GM12875 (cell line): ENCODE results near the gene RGS19.

Experiments used
- H3K4me3 ChIP-seq: one replicate; pipeline ENCODE4 v1.5.1; 2011; ENCODE audit warnings: low read depth, low read length, control low read depth
- CTCF ChIP-seq: IDR thresholded peaks from 2 replicates; pipeline ENCODE4 v1.5.1; 2011; ENCODE audit warnings: low read depth, mild to moderate bottlenecking, control low read depth, inconsistent platforms, low read length, moderate library complexity, borderline replicate concordance; ENCODE audit not compliant: insufficient read depth

RGS19 gene

GRCh38 chr20:64036346-64037198, 42.7 kb downstream of the RGS19 start:
- no peak for TF ChIP-seq CTCF
- H3K4me3 ChIP-seq, result no peak overlapping the region

GRCh38 chr20:64035933-64036345, 43.4 kb downstream of the RGS19 start, which contains the start of gene C20orf204:
C20orf204 (plus strand) TSS chr20:64036182; CDS start chr20:64036324, 142 bp downstream.
- H3K4me3 ChIP-seq, result no peak within 1 kb of the TSS
- no peak for TF ChIP-seq CTCF

- no peak overlapping the region for H3K4me3 ChIP-seq
- no peak for TF ChIP-seq CTCF
Measured at GRCh38 chr20:64035066-64035932, 44.0 kb downstream of the RGS19 start.

GRCh38 chr20:64033981-64034493, 45.3 kb downstream of the RGS19 start:
- H3K4me3 ChIP-seq, result no peak overlapping the region
- no peak for TF ChIP-seq CTCF

GRCh38 chr20:64032706-64033624, 46.4 kb downstream of the RGS19 start:
- H3K4me3 ChIP-seq, result no peak overlapping the region
- no peak for TF ChIP-seq CTCF

GRCh38 chr20:64031822-64032314, 47.5 kb downstream of the RGS19 start:
- H3K4me3 ChIP-seq, result no peak overlapping the region
- no peak for TF ChIP-seq CTCF
